GM12864 (cell line): ENCODE data around the gene ARRDC3.

Source experiments
- DNase-seq: peaks from one replicate; pipeline ENCODE4 v3.0.0-alpha.2; 2011; ENCODE audit warnings: low read depth
- H3K4me3 ChIP-seq: 2 replicates; pipeline ENCODE4 v1.5.1; 2011; ENCODE audit warnings: mild to moderate bottlenecking, low read depth, low read length, control low read depth
- TF ChIP-seq, protein P1 (sequence below): IDR thresholded peaks from 2 replicates; pipeline ENCODE4 v1.5.1; 2011; ENCODE audit warnings: low read depth, mild to moderate bottlenecking, moderate library complexity, low read length, control low read depth, inconsistent platforms; ENCODE audit errors: missing control alignments

The ARRDC3 gene

DNA sequence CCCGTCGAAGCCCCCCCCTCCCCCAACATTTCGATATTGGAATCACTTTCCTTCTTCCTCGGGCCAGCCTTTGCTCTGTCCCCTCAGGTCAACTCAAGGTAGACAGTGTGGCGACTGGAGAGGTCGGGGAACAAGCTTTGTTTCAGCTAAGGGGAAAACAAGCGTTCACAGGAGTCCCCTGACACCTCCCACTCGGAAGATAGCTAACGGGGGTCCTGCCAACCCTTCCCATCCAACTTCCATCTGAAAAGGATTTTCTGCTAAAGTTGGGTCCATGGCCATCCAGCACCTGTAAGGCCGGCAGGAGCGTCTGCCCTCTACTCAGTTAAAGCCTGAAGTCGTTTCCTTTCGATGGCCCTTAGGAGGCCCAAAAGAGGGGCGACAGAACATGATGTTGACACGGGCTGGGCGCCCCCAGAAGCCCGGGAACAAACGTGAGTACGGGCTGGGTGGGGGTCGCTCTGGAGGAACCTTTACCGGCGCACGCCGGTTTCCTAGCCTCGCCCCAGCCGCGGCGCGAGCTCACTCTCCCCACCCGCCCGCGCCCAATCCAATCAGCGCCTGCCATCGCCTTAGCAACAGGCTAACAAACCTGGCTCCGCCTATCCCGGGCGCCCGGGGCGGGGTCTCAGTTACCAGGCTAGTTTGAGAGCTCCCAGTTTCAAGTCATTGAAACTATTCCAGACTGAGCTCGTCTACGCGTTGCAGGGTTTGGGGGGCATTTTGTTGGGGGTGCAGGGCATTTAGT lies 2.5 kb downstream of the ARRDC3 start:
- TF ChIP-seq, protein P1, sequence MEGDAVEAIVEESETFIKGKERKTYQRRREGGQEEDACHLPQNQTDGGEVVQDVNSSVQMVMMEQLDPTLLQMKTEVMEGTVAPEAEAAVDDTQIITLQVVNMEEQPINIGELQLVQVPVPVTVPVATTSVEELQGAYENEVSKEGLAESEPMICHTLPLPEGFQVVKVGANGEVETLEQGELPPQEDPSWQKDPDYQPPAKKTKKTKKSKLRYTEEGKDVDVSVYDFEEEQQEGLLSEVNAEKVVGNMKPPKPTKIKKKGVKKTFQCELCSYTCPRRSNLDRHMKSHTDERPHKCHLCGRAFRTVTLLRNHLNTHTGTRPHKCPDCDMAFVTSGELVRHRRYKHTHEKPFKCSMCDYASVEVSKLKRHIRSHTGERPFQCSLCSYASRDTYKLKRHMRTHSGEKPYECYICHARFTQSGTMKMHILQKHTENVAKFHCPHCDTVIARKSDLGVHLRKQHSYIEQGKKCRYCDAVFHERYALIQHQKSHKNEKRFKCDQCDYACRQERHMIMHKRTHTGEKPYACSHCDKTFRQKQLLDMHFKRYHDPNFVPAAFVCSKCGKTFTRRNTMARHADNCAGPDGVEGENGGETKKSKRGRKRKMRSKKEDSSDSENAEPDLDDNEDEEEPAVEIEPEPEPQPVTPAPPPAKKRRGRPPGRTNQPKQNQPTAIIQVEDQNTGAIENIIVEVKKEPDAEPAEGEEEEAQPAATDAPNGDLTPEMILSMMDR, result no peak
- peak; percentile 84 for DNase-seq
- H3K4me3 ChIP-seq, result peak overlapping the region; percentile 88

DNA sequence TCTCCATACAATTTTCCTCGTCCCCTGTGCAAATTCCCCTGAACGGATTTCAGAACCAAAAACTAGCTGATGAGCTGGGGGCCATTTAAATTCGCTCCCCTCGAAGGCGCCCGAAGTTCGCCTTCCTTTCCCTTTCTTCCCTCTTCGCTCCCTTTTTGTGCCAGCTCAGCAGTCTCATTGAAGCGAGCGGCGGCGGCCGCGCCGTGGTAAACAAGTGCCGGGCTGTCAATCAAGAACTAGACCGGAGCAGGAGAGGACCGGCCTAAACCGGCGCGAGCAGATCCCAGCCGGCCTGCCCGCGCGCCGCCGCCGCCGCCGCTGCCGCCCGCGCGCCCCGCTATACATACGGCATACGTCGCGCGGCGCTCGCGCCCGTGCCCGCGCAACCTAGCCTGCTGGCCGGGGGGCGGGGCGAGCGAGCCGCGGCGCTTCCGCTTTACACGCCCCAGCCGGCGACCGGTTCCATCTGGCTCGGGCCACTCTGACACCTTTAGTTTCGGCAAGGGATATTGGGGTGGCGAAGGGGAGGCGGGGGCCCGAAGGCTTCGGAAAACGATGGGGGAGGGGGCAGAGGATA lies 3.1 kb downstream of the ARRDC3 start:
- TF ChIP-seq, protein P1, result no peak
- peak overlapping the region; percentile 88 for H3K4me3 ChIP-seq
- peak; percentile 79 for DNase-seq

DNA sequence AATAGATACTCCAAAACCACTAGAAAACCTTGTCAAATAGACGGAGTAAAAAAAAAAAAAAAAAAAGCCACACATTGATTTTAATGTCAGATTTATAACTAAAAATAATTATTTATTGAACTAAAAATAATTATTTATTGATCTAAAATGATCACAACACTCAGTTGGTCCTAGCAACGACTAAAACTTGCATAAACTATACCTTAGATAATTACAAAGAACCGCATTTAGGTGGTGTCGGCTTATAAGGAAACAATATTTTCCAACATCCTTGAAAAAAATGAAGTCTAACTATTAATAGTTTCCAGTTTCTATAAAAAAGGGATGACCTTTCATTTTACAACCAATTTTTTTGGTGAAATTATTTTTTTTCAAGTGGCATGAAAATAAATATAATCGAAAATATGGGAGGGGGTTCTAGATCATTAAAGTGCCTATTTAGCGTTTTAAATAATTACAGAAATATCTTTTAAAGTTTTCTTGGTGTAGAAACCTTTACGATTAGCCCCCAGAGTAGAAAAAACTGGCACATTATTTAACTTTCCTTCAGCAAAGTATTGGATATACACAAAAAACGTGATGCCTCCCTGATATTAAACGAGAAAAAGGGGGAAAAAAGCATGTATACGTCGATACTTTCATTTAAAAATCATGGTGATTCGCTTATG lies 3.7 kb downstream of the ARRDC3 start:
- no peak for DNase-seq
- H3K4me3 ChIP-seq, result peak overlapping the region; percentile 83
- TF ChIP-seq, protein P1, result no peak

DNA sequence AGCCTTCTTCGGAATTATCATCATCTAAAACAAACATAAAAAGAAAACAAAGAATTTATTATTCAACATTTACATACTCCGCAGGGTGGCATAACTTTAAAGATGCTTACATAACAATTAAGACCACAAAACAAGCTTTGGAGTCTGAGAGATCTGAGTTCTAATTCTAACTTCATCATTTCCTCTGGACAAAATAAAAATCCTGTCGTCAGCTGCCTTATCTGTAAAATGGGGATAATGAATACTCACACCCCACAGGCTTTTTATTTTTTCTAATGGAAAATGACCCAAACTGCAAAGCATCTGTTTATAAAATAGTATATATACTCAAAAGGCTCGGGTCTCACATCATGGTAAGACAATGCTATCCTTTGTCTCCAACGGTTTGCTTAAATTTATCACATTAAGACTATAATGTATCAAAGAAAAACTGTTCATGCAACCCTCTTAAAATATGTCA lies 4.3 kb downstream of the ARRDC3 start:
- H3K4me3 ChIP-seq, result peak overlapping the region; percentile 83; the same call in 1 of the 2 replicates
- TF ChIP-seq, protein P1, result no peak
- DNase-seq, result no peak

DNA sequence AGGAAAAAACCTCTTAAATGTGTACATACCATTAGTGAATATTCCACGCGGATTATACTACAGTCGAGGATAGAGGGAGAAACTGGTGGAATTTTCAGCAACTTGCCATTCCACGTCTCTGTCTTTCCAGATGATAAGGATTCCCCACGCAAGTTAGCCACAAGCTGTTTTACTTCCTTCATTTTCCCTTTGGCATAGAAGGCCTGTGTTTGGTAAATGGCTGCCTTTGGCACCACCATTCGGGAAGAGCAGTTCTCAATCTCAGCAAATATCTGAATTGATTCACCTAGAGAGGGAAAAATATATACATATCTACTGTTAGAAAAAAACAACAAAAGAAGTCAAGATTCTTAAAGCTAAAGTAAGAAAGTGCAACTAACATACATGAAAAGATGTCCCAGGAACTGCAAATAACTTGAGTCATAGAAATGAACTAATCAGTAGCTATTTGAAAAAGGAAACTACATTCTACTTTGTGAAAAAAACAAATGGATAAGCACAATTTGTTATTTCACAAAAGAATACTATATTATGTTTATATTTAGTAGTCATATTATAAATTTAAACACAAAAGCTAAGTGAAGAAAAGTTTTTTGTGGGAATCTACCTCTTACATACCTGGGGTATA lies 8.1 kb downstream of the ARRDC3 start:
- H3K4me3 ChIP-seq, result no peak overlapping the region
- DNase-seq, result no peak
- TF ChIP-seq, protein P1, result no peak

DNA sequence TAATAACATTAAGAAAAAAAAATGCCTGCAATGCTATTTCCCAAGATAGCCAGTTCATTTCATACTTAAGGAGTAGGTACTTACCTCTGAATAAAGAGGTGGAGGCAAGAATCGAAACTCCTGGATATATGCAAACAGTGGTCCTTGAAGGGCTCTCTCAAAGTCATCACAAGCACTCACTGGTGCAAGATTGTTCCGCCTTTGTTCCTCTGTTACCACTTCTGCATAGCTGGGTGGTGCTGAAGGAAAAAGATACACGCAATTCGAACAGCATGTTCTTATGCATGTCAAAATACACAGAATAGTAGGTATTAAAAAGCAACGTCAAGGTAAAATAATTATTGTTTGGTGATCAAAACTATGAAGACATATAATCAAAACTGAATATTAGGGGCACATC lies 9.5 kb downstream of the ARRDC3 start:
- TF ChIP-seq, protein P1, result no peak
- H3K4me3 ChIP-seq, result no peak overlapping the region
- no peak for DNase-seq
